Stimulated activated memory B cell treated with anti-CD40 and anti-IgM and Interleukin-4, amounts not matched to agents 10 μg/mL and 1 μg/mL and 100 μg/mL, for 72 hours (primary cell): ENCODE data around the gene NPIPB8.
"Not testable (repeated sequence)": the region's sequence is repeated elsewhere in the genome, so short reads cannot be mapped to it uniquely, and the experiment has no call there.

Experiments
- ATAC-seq: fragments of 150-1000 bp; cut with Tn5 transposase; 2 replicates; pipeline ENCODE4 v1.10.0; 2021
- H3K27ac Mint-ChIP-seq: one replicate; pipeline ENCODE4 v1.8.0; 2022; ENCODE audit warnings: mild to moderate bottlenecking, mixed read lengths
- H3K27me3 Mint-ChIP-seq: one replicate; pipeline ENCODE4 v1.8.0; 2022; ENCODE audit warnings: mixed read lengths
- H3K36me3 Mint-ChIP-seq: one replicate; pipeline ENCODE4 v1.8.0; 2022; ENCODE audit warnings: mixed read lengths
- H3K4me1 Mint-ChIP-seq: one replicate; pipeline ENCODE4 v1.8.0; 2022; ENCODE audit warnings: mixed read lengths
- H3K4me3 Mint-ChIP-seq: one replicate; pipeline ENCODE4 v1.8.0; 2022; ENCODE audit warnings: mild to moderate bottlenecking, moderate library complexity, mixed read lengths
- H3K9me3 Mint-ChIP-seq: one replicate; pipeline ENCODE4 v1.8.0; 2022; ENCODE audit warnings: mixed read lengths

The NPIPB8 gene

DNA sequence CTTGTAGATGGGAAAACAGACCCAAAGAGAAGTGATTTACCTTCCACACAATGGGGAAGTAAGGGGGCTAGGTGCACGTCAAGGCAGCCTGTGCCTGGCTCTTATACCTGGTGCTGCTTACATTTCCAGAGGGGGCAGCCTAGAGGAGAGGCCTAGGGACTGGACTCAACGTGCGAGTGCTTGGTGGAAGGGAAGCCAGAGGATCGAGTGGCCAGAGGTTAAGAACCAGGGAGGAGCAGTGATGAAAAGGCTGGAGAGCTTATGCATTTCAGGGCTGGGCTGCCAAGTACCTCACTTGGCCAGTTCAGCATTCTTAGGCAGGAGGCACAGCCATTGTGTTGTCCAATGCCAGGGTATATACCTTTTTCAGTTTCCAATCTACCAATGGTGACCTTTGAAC, 30.3 kb downstream of the NPIPB8 start:
- H3K36me3 Mint-ChIP-seq, ATAC-seq, H3K4me3 Mint-ChIP-seq, H3K27ac Mint-ChIP-seq, H3K9me3 Mint-ChIP-seq, H3K4me1 Mint-ChIP-seq, H3K27me3 Mint-ChIP-seq: not testable (repeated sequence)

DNA sequence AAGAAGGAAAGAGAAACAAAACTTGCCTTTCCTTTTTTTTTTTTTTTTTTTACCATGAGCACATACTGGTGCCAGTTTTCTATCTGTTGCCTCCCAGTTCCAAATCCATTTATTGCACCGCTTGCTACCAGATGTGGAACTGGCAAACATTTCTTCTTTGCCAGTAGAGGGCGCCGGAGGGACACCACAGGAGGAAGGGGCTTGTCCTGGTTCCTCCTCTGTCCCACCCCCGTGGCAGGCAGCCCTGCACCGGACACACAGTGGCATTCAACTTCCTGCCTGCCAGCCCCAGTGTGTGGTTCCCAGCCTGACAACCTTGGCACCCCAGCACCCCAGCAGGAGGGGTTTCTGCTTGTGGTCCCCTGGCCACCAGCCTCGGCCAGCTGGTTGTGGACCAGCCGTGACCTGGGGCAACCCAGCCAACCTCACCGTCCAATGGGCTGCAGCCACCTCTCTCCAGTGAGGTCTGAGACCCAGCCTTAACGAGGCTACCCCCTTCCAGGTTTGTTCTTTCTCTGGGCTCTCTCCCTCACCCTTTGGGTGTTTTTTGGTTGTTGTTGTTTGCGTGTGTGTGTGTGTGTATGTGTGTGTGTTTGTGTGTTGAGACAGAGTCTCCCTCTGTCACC, 50.6 kb downstream of the NPIPB8 start:
- not testable (repeated sequence) for H3K36me3 Mint-ChIP-seq, H3K4me1 Mint-ChIP-seq, H3K27me3 Mint-ChIP-seq, H3K9me3 Mint-ChIP-seq, H3K4me3 Mint-ChIP-seq, H3K27ac Mint-ChIP-seq
- peak; percentile 97 for ATAC-seq

DNA sequence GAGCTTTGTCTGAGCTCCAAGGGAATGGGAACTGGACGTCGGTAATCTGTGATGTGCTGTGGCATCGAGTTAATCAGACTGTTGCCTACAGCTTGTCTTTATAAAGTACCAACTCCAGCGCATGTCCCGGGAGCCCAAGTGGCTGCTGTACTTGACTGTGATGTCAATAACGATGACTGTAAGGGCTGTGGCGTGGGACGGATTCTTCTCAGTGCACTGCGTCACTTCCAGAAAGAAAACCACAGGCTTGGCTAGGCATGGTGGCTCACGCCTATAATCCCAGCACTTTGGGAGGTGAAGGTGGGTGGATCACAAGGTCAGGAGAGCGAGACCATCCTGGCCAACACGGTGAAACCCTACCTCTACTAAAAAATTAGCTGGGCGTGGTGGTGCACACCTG, 51.6 kb downstream of the NPIPB8 start:
- not testable (repeated sequence) for H3K9me3 Mint-ChIP-seq, H3K36me3 Mint-ChIP-seq, H3K4me3 Mint-ChIP-seq, H3K27ac Mint-ChIP-seq, ATAC-seq, H3K27me3 Mint-ChIP-seq, H3K4me1 Mint-ChIP-seq

DNA sequence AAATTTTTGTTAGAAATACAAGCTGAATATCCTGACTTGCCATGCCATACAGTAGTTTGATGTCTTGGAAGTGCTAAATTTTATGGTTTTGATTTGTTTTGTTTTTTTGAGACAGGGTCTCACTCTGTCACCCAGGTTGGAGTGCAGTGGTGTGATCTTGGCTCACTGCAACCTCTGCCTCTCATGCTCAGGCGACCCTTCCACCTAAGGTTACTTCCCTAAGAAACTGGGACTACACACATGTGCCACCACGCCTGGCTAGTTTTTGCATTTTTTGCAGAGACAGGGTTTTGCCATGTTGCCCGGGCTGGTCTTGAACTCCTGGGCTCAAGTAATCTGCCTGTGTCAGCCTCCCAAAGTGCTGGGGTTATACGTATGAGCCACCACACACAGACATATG, 53.9 kb downstream of the NPIPB8 start:
- not testable (repeated sequence) for H3K27ac Mint-ChIP-seq, H3K27me3 Mint-ChIP-seq, H3K36me3 Mint-ChIP-seq, H3K4me1 Mint-ChIP-seq, H3K4me3 Mint-ChIP-seq, H3K9me3 Mint-ChIP-seq
- peak; percentile 64 for ATAC-seq

- H3K27me3 Mint-ChIP-seq, H3K4me1 Mint-ChIP-seq, H3K36me3 Mint-ChIP-seq, H3K4me3 Mint-ChIP-seq, ATAC-seq, H3K9me3 Mint-ChIP-seq, H3K27ac Mint-ChIP-seq: not testable (repeated sequence)
Observed at GRCh38 chr16:28693257-28693950, 55.5 kb downstream of the NPIPB8 start.

DNA sequence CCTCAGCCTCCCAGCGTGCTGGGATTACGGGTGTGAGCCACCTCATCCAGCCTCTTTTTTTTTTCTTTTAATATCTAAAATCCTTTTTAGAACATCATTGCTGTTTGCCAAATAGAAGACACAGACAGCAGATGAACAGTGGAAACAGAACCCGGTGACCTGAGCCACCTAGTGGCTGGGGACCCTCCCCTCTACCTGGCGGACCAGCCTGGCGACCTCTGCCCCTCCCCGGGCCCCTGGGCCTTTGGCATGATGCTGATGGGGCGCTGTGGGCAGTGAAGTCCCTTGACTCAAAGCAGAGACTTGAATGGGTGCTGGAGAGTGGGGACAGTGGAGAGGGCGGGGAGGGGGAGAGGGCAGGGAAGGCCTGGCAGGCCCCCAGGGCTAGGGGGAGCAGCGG, 61.9 kb downstream of the NPIPB8 start:
- not testable (repeated sequence) for ATAC-seq, H3K9me3 Mint-ChIP-seq, H3K4me1 Mint-ChIP-seq, H3K27me3 Mint-ChIP-seq, H3K27ac Mint-ChIP-seq, H3K4me3 Mint-ChIP-seq, H3K36me3 Mint-ChIP-seq

DNA sequence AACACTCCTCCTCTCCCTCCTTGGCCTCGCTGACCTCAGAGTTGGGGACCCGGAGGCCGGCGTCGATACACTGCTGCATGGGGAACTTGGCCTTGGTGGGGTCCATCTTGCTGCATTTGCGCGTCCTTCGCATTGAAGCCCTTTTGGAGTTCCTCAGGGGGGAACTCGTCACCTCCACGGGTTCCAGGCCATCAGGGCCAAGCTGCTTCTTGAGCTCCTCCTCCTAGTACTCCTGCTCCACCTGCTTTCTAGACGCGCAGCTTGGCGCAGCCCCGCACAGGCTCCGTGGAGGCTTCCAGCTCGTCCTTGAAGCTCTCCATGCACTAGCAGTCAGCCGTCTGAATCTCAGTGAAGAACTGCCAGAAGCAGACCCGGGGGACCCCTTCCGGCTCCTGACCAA, 62.5 kb downstream of the NPIPB8 start:
- not testable (repeated sequence) for H3K36me3 Mint-ChIP-seq, H3K4me1 Mint-ChIP-seq, H3K4me3 Mint-ChIP-seq, ATAC-seq, H3K27me3 Mint-ChIP-seq, H3K27ac Mint-ChIP-seq, H3K9me3 Mint-ChIP-seq

DNA sequence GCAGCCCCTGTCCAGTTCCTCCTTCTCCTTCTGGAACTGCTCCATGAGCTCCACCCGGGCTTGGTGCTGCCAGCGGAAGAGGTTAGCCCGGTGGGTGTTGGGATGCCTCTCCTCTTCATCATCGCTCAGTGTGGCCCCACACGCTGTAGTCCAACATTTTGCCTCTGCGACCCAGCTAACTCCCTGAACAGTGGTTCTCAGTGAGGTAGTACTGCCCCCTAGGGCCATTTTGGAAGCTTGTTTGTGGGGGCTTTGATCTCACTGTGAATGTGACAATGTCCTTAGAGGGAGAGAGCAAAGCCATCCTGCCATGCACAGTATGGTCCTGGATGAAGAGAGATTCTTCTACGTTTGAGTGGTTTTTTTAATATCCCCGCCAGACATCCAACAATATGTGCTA, 63.5 kb downstream of the NPIPB8 start:
- not testable (repeated sequence) for H3K4me1 Mint-ChIP-seq

GRCh38 chr16:28704246-28704645, 66.4 kb downstream of the NPIPB8 start:
- H3K36me3 Mint-ChIP-seq, H3K4me1 Mint-ChIP-seq, H3K9me3 Mint-ChIP-seq, H3K27me3 Mint-ChIP-seq, H3K4me3 Mint-ChIP-seq, ATAC-seq, H3K27ac Mint-ChIP-seq: not testable (repeated sequence)

More for the DNA sequence above, 63.5 kb downstream of the NPIPB8 start:
- H3K27me3 Mint-ChIP-seq, ATAC-seq, H3K27ac Mint-ChIP-seq, H3K4me3 Mint-ChIP-seq, H3K36me3 Mint-ChIP-seq, H3K9me3 Mint-ChIP-seq: not testable (repeated sequence)
